Skin epidermis (tissue), 12 donors: ENCODE measurements around the gene ARMS2.

Source experiments
- H3K27ac ChIP-seq, 21 experiments: fragments of 200-600 bp; sonication (generic) in 11 of 21; one replicate each; pipeline ENCODE4 v1.5.0; 2020; ENCODE audit warnings: mild to moderate bottlenecking in 3 of 21, inconsistent platforms in 2 of 21, moderate library complexity in 2 of 21
- H3K4me3 ChIP-seq, 7 experiments: fragments of 200-600 bp; sonication (generic) in 2 of 7; one replicate each; pipeline ENCODE4 v1.5.0; 2020; ENCODE audit warnings: inconsistent platforms in 2 of 7, mild to moderate bottlenecking in 2 of 7, moderate library complexity in 1 of 7

ARMS2 gene

DNA sequence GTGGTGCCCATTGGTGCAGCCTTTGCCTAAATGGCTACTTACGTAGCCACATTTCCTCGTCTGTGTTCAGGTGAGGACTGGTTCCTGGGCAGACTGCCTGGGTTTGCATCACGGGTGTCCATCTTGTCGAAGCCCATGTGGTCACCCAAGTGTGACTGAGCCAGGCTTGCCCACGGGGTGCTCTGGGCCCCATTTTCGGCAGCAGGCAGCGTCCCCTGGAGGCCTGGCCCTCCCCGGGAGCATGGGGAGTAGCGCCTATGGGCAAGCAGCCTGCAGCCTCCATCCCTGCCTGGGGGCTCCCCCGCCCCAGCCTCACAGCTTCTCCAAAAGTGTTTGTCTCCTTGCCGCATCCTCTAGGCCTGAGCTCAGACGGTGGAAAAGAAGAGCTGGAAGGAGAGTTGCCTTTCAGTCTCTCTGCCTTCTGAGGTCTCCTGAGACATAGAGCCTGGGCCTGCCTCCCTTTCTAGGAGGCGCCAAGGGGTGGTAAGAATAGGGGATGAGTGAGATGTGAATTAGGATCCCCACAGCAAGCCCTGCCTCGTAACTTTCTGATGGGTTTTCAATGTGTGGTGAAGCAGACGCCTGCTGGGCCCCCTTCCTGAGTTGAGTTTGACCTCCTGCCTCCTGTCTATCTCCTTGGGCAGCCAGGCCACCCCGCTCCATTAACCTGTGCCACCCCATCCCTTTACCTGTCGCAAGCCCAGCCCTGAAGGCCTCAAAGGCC, 49.6 kb downstream of the ARMS2 start:
- peak overlapping the region in 7 of 21 experiments; percentile 3 to 84 (median 42) for H3K27ac ChIP-seq
- no peak overlapping the region for H3K4me3 ChIP-seq

DNA sequence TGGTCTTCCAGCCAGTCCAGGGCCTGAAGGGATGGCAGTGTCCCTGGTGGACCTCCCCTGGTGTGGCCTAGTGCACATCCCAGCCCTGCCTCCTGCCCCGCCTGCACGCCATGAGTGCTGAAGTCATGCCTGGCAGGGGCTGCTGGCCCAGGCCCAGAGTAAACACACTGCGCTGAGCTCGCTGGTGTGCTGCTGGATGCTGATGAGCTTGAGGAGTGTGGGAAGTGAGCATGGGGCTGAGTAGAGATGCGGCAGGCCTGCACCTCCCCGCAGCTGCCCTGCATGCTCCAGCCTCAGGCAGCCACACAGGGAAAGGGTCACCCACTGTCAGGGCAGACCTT, 50.1 kb downstream of the ARMS2 start:
- Histone ChIP-seq H3K4me3 (no peak overlapping the region), H3K27ac (peak overlapping the region in 6 of 21 experiments; percentile 3 to 84 (median 54))

DNA sequence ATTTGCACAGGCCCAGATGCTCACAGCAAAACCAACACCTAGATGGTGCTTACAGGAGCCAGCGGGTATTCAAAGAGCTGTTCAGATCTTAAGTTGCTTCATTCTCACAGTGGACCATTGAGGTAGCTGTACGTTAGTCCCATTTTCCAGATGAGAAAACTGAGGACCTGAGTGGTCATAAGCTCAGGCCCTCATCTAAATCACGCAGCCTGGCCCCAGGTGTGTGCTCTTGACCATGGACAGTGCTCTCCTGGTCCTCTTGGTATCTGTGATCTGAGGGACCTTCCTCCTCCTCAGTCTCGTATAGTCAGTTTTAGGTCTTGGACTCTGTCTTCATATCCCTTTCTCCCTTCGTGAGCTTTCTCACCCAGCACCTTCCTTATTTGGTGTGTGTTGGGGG, 50.6 kb downstream of the ARMS2 start:
- Histone ChIP-seq H3K4me3 (no peak overlapping the region), H3K27ac (peak overlapping the region in 2 of 21 experiments; percentile 67 to 84)

GRCh38 chr10:122505885-122506645, 51.6 kb downstream of the ARMS2 start:
- Histone ChIP-seq H3K27ac (peak overlapping the region in 1 of 21 experiments; percentile 84), H3K4me3 (no peak overlapping the region)
